Activated naive CD8-positive, alpha-beta T cell treated with anti-CD3 and anti-CD28 coated beads, Interleukin-2, amount 50 U/mL, for 16 hours (primary cell): ENCODE measurements around the gene GBE1.
"Not testable (repeated sequence)": the region's sequence is repeated elsewhere in the genome, so short reads cannot be mapped to it uniquely, and the experiment has no call there.

Source experiments
- DNase-seq: peaks from one replicate; pipeline ENCODE4 v3.0.0-alpha.2; 2020; ENCODE audit warnings: low read depth, low spot score

Gene GBE1

DNA sequence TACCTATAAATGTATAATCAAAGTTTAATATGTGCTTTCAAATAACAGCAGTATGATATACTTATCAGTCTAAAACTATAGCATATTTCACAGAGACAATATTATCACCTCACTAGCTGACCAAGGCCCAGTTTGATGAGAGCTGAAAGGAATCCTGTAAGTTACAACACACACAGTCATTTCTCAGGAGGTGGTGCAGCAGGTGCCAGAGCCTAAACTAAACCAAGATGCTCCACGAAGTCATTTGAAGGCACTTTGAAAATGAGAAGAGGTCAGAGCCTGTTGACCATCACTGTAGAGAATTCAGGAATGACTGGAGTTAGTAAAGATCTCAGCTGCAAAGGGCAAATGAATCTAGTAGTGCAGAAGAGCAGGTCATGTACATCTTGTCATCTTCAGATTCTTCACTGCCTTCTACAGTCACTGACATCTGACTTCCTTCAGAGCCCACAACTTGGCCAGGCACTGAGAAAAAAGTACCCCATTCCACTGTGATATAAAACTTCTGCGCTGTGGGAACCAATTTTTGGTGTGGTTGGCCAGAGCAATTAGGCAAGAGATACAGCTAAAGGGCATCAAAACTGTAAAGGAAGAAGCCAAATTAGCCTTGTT, 7.9 kb downstream of the GBE1 start:
- DNase-seq = no peak

DNA sequence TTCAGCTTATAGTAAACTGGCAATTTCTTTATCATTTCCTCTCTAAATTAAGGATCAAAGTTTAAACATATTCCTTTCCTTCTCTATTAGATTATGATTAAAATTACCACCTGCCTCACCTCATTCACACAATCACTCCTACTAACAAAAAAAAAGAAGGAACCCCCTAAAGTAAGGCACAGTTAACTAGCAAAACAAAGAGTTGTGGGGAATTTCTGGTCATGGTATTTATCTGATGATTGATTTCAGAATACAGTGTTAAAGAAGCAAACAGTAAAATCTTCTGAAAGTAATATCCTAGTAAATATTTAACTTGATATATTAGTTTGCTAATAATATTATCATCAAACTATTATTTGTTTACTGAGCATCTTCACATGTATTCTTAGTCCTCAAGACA, 8.8 kb downstream of the GBE1 start:
- no peak for DNase-seq

GRCh38 chr3:81749265-81749664, 12.2 kb downstream of the GBE1 start:
- no peak for DNase-seq

DNA sequence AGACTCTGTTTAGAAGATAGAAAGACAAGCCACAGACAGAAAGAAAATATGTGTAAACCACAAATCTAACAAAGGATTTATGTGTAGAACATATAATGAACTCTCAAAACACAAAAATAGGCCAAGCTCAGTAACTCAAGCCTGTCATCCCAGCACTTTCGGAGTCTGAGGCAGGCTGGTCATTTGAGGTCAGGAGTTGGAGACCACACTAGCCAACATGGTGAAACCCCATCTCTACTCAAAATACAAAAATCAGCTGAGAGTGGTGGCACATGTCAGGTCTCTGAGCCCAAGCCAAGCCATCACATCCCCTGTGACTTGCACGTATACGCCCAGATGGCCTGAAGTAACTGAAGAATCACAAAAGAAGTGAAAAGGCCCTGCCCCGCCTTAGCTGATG, 14.2 kb downstream of the GBE1 start:
- DNase-seq = not testable (repeated sequence)

- DNase-seq = no peak
Measured at GRCh38 chr3:81744366-81744765, 17.1 kb downstream of the GBE1 start.

GRCh38 chr3:81743096-81744025, 18.1 kb downstream of the GBE1 start:
- DNase-seq = no peak

GRCh38 chr3:81742581-81742980, 18.9 kb downstream of the GBE1 start:
- DNase-seq = no peak

- no peak for DNase-seq
Measured at GRCh38 chr3:81741216-81741615, 20.2 kb downstream of the GBE1 start.

GRCh38 chr3:81740731-81741130, 20.7 kb downstream of the GBE1 start:
- DNase-seq = no peak

DNA sequence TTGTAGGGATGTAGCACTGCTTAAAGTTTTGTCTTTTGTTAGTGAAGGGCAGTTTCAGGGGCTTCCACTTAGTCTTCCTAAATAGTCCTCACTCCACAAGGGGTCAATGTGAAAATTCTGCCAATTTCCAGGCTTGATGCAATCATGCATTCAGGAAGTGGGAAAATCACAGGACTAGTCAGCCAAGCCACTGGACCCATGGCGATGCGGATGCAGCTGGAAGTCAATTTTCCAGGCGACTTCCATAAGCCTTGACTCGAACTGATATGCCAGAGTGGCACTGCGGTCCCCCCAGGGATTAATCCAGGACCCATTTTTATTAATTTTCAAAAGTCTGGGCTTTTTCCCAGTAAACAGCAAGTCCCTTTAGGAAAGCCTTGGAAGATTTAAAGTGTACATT, 26.1 kb downstream of the GBE1 start:
- no peak for DNase-seq

DNA sequence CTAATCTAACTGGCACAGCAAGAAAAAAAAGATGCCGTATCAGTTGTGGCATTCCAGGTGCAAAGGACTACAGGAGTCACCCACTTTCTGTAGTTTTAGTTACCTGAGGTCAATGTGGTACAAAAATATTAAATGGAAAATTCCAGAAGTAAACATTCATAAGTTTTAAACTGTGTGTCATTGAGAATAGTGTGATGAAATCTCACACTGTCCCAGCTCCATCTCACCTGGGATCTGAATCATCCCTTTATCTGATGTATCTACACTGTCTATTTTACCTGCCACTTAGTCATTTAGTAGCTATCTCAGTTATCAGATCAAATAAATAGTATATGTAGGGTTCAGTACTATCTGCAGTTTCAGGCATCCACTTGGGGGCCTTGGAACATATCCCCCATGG, 26.7 kb downstream of the GBE1 start:
- no peak for DNase-seq

DNA sequence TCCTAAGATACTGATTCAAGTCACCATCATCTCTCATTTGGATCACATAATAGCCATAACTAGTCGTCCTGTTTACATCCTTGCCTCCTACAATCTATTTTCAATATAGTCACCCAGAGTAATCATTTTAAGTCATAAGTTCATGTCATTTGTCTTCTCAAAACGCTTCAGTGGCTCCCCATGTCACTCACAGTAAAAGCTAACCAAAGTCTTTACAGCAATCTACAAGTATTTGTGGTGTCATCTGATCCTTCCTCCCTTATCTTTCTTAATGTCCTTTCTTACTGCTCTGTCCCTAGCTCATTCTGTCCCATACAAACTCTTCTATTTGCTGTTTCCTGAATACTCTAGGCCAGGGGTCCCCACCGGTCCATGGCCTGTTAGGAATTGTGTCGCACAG, 28.8 kb downstream of the GBE1 start:
- no peak for DNase-seq

GRCh38 chr3:81728766-81729544, 32.5 kb downstream of the GBE1 start:
- DNase-seq = no peak

DNA sequence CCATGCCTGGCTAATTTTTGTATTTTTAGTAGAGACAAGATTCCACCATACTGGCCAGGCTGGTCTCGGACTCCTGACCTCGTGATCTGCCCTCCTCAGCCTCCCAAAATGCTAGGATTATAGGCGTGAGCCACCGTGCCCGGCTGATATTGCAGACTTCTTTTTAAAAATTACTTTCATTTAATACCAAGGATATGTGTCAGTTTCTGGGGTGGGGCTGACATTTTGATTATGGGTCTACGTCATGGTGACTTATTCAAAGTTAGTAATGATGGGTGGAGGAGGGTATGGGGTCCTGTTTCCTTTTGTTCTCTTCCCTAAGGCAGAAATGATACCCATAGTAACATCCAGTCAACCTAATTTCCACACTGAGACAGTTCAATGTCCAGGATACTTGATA, 34.7 kb downstream of the GBE1 start:
- no peak for DNase-seq

DNA sequence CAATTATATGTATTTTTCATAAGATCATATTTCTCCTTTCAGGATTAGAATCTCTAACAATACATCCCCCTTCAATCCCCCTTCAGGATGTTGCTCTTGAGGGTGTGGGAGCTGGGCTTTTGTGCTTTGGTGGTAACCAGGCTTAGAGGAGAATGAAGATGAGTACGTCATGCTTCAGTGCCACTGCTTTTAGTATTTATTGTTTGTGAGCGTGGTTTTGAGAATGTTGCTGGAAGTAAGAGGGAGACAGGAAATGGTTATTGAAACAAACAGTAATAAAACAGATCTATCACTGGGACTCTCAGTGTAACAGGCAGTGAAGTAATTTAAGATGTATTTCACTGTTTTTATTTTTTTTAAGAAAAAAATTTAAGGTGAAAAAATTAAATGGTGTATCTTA, 35.3 kb downstream of the GBE1 start:
- DNase-seq = no peak

GRCh38 chr3:81723732-81724313, 37.6 kb downstream of the GBE1 start:
- DNase-seq = no peak

DNA sequence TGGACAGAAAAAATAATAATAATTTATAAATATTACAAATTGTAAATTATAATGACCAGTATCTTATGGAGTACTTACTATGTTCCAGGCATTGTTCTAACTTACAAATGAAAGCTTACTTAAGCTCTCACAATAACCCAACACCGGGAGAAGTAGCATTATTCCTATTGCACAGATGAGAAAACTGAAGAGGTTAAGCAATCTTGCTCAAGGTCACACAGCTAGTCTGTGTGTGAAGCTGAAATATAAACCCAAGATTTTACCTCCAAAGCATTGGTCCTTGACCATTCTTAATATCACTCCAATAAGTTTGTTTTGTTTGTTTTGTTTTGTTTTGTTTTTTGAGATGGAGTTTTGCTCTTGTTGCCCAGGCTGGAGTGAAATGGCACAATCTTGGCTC, 43.1 kb downstream of the GBE1 start:
- DNase-seq = no peak

- DNase-seq = no peak
Measured at GRCh38 chr3:81716870-81717509, 44.5 kb downstream of the GBE1 start.

GRCh38 chr3:81713031-81713430, 48.4 kb downstream of the GBE1 start:
- DNase-seq = no peak

DNA sequence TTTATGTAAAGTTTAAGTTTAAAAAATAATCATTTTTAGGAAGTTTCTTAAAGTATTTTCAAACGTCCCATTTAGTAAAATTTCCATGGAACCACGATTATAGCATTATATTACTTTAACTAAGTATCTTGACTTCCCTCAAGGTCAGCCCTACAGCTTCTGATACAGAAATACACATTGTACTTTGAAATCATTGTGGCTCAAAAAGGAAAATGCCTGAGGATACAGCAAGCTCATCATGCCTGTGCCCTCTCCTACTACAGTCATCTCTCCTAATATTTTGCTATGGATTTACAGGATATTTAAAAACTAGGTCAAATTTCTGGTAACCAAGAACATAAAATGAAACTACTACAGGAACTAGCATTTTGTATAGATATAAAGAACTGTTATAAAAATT, 51.8 kb downstream of the GBE1 start:
- DNase-seq = no peak

DNA sequence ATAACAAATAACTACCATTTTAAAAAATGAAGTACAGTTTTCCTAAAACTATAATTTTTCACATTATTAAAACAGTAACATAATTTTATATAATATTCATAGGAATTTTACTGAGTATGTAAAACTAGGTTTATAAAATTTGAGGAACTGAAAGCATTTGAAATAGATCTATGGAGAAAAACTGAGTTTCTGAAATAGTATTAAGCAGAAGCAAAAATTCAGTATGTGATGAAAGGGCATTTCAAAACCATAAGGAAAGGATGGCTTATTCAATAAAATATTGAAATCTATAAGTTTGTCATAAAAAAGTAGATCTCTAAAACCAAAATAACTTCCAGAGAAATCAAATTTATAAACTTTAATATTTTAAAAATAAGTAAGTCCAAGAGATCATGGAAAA, 53.4 kb downstream of the GBE1 start:
- no peak for DNase-seq

DNA sequence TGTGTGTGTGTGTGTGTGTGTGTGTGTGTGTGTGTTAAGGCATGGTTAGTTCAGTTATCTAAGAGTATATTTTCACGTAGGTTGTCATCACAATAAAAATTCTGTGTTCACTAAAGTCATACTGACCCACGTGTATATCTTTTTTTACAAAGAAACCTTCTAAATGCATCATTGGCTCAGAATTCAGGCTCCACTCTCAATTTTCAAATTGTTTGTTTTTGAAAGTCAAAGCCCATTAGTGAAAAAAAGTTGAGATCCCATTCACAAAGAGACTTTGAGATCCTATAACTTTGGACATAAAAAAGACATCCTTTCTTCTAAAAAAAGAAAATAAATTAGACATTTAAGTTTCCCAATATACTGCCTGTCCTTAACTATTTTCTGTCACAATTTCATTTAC, 59.3 kb downstream of the GBE1 start:
- no peak for DNase-seq
